ENCODE measurements around the gene MKLN1. TPM values are rescaled to one million over a fixed set of nuclear protein-coding genes. Genes with fewer than 3 reads are reported as not detected.

Gene MKLN1
- total RNA-seq, 1 donor from 2014 or later, result 61.7 TPM

GRCh38 chr7:131288450-131288849, 39.2 kb upstream of the MKLN1 start:
- no peaks in the 10 kb centered on the region for H3K4me1 Mint-ChIP-seq
- H3K36me3 Mint-ChIP-seq, result no peaks in the 10 kb centered on the region
- no peak for TF ChIP-seq CTCF (IDR thresholded peaks at IDR 0.05; ENCODE audit: unreplicated experiment)
- no peak overlapping the region for H3K27ac Mint-ChIP-seq
- no peaks in the 10 kb centered on the region for H3K27me3 Mint-ChIP-seq (ENCODE audit: low read depth)
- no peak for DNase-seq (ENCODE audit: low spot score in 2 of 2, unreplicated experiment in 2 of 2)
- H3K4me3 Mint-ChIP-seq, result no peak overlapping the region
- no peaks in the 10 kb centered on the region for H3K9me3 Mint-ChIP-seq

- Mint-ChIP-seq H3K27me3 (ENCODE audit: low read depth) (no peaks in the 10 kb centered on the region), H3K27ac (no peak overlapping the region)
These were observed 38.6 kb upstream of the MKLN1 start for GRCh38 chr7:131289051-131289450.

GRCh38 chr7:131292141-131292905, 35.4 kb upstream of the MKLN1 start:
- Mint-ChIP-seq H3K27me3 (ENCODE audit: low read depth) (no peaks in the 10 kb centered on the region), H3K4me1 (peaks cover 8% of the 10 kb centered on the region), H3K27ac (no peak overlapping the region), H3K36me3 (no peaks in the 10 kb centered on the region), H3K9me3 (no peaks in the 10 kb centered on the region), H3K4me3 (no peak overlapping the region)
- TF ChIP-seq CTCF (IDR thresholded peaks at IDR 0.05; ENCODE audit: unreplicated experiment), result no peak
- no peak for DNase-seq (ENCODE audit: low spot score in 2 of 2, unreplicated experiment in 2 of 2)

More at GRCh38 chr7:131289051-131289450, 38.6 kb upstream of the MKLN1 start:
- peaks cover under 1% of the 10 kb centered on the region for H3K4me1 Mint-ChIP-seq
- no peaks in the 10 kb centered on the region for H3K9me3 Mint-ChIP-seq
- no peaks in the 10 kb centered on the region for H3K36me3 Mint-ChIP-seq
- TF ChIP-seq CTCF (IDR thresholded peaks at IDR 0.05; ENCODE audit: unreplicated experiment), result no peak
- H3K4me3 Mint-ChIP-seq, result no peak overlapping the region
- no peak for DNase-seq (ENCODE audit: low spot score in 2 of 2, unreplicated experiment in 2 of 2)

- no peak for TF ChIP-seq CTCF (IDR thresholded peaks at IDR 0.05; ENCODE audit: unreplicated experiment)
- no peak overlapping the region for H3K27ac Mint-ChIP-seq
- no peak for DNase-seq (ENCODE audit: low spot score in 2 of 2, unreplicated experiment in 2 of 2)
- no peaks in the 10 kb centered on the region for H3K27me3 Mint-ChIP-seq (ENCODE audit: low read depth)
- H3K4me1 Mint-ChIP-seq, result peaks cover 8% of the 10 kb centered on the region
- H3K36me3 Mint-ChIP-seq, result no peaks in the 10 kb centered on the region
- H3K4me3 Mint-ChIP-seq, result no peak overlapping the region
- no peaks in the 10 kb centered on the region for H3K9me3 Mint-ChIP-seq
These were observed 34.7 kb upstream of the MKLN1 start for GRCh38 chr7:131293018-131293417.

- Mint-ChIP-seq H3K27ac (no peak overlapping the region), H3K36me3 (no peaks in the 10 kb centered on the region), H3K4me1 (peaks cover 8% of the 10 kb centered on the region), H3K4me3 (no peak overlapping the region), H3K27me3 (ENCODE audit: low read depth) (no peaks in the 10 kb centered on the region), H3K9me3 (no peaks in the 10 kb centered on the region)
- no peak for TF ChIP-seq CTCF (IDR thresholded peaks at IDR 0.05; ENCODE audit: unreplicated experiment)
- DNase-seq (ENCODE audit: low spot score in 2 of 2, unreplicated experiment in 2 of 2), result no peak
These were observed 33.1 kb upstream of the MKLN1 start for GRCh38 chr7:131294553-131294952.
